ENCODE measurements around the gene INPP4B. TPM values are rescaled to one million over a fixed set of nuclear protein-coding genes. Genes with fewer than 3 reads are reported as not detected.
A peak's percentile ranks its signal among the peaks of the same experiment; 100 is the strongest.

INPP4B gene
- total RNA-seq, 1 donor from 2014 or later = 32.7 TPM

- no peak for TF ChIP-seq CTCF (IDR thresholded peaks at IDR 0.05)
- intact Hi-C loops (cut with DNase I) = loop anchor here (10.0 kb wide), 5 partner anchors 278 to 1342 kb away; partner anchors contain the start of genes TBC1D9, USP38 and ZNF330
Measured at GRCh38 chr4:142097015-142097414, 749.1 kb downstream of the INPP4B start.

GRCh38 chr4:142095886-142096605 is 750.1 kb downstream of the INPP4B start:
- DNase-seq (ENCODE audit: low spot score in 2 of 2) = peak in 1 of 2 donors; percentile 84
- Histone ChIP-seq H3K27ac (peak overlapping the region; percentile 42 to 59), H3K36me3 (no peaks in the 10 kb centered on the region), H3K4me3 (no peak overlapping the region), H3K9me3 (no peaks in the 10 kb centered on the region), H3K4me1 (peaks cover 0 to 8% of the 10 kb centered on the region in 2 donors), H3K27me3 (no peaks in the 10 kb centered on the region)
- TF ChIP-seq CTCF (IDR thresholded peaks at IDR 0.05) = no peak
- intact Hi-C loops (cut with DNase I) = loop anchor here (10.0 kb wide), 5 partner anchors 279 to 1341 kb away; partner anchors contain the start of genes TBC1D9, USP38 and ZNF330

More at GRCh38 chr4:142097015-142097414, 749.1 kb downstream of the INPP4B start:
- DNase-seq (ENCODE audit: low spot score in 2 of 2) = no peak
- Histone ChIP-seq H3K27me3 (no peaks in the 10 kb centered on the region), H3K9me3 (no peaks in the 10 kb centered on the region), H3K4me3 (no peak overlapping the region), H3K4me1 (peaks cover 0 to 8% of the 10 kb centered on the region in 2 donors), H3K27ac (peak overlapping the region; percentile 42 to 59), H3K36me3 (no peaks in the 10 kb centered on the region)

DNA sequence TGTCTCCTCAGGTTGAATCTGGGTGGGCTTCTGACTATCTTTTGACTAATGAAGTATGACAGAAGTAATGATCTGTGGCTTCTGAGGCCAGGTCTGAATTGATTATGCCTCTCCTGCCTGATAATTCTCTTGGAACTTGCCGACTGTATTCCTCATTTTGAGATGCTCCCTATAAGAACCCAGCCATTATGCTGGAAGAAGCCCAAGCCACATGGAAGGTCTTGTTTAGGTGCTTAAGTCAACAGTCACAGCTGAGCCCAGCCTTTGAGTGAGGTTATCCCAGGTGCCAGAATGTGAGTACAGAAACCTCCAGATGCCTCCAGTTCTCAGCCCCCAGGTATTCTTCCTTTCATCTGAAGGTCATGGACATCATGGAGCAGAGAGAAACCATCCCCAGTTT is 753.2 kb downstream of the INPP4B start:
- H3K4me3 ChIP-seq = no peak overlapping the region
- H3K36me3 ChIP-seq = no peaks in the 10 kb centered on the region
- intact Hi-C loops (cut with DNase I) = loop anchor here (5.0 to 10.0 kb wide), 9 partner anchors 174 to 1338 kb away; partner anchors contain the start of genes IL15, TBC1D9, USP38 and ZNF330
- peak overlapping the region; percentile 89 to 94 for H3K27ac ChIP-seq
- no peak for TF ChIP-seq CTCF (IDR thresholded peaks at IDR 0.05)
- no peaks in the 10 kb centered on the region for H3K9me3 ChIP-seq
- H3K4me1 ChIP-seq = peaks cover 0 to 13% of the 10 kb centered on the region in 2 donors
- no peaks in the 10 kb centered on the region for H3K27me3 ChIP-seq
- DNase-seq (ENCODE audit: low spot score in 2 of 2) = no peak

- no peaks in the 10 kb centered on the region for H3K27me3 ChIP-seq
- no peak for TF ChIP-seq CTCF (IDR thresholded peaks at IDR 0.05)
- H3K9me3 ChIP-seq = no peaks in the 10 kb centered on the region
- H3K4me1 ChIP-seq = peaks cover 0 to 13% of the 10 kb centered on the region in 2 donors
- H3K36me3 ChIP-seq = no peaks in the 10 kb centered on the region
- H3K27ac ChIP-seq = peak overlapping the region; percentile 89 to 94
- intact Hi-C loops (cut with DNase I) = loop anchor here (5.0 to 10.0 kb wide), 9 partner anchors 176 to 1337 kb away; partner anchors contain the start of genes IL15, TBC1D9, USP38 and ZNF330
- DNase-seq (ENCODE audit: low spot score in 2 of 2) = peak in 1 of 2 donors; percentile 87
- no peak overlapping the region for H3K4me3 ChIP-seq
Measured at GRCh38 chr4:142091691-142092182, 754.4 kb downstream of the INPP4B start.

DNA sequence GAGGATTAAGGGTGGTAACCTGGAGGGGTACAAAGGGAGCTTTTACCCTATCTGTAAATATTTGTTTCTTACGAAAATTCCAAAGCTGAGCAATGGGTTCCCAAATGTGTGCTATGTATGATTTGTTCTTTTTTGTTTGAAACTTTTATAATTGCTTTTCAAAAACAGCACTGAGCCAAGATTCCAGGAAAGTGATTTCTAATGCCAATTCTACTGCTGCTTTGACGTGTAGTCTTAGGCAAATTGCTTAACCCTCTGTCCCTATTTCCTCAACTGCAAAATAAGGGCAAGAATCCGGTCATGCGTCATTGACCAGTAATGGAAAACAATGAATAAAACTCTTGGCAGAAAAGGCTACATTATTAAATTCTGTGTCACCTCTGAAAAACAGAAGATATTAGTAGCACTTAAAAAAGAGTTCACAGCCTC is 755.0 kb downstream of the INPP4B start:
- Histone ChIP-seq H3K4me1 (peaks cover 0 to 8% of the 10 kb centered on the region in 2 donors), H3K36me3 (no peaks in the 10 kb centered on the region), H3K27me3 (no peaks in the 10 kb centered on the region), H3K27ac (peak overlapping the region; percentile 89 to 94), H3K9me3 (no peaks in the 10 kb centered on the region), H3K4me3 (no peak overlapping the region)
- intact Hi-C loops (cut with DNase I) = loop anchor here (5.0 to 10.0 kb wide), 9 partner anchors 176 to 1336 kb away; partner anchors contain the start of genes IL15, TBC1D9, USP38 and ZNF330
- DNase-seq (ENCODE audit: low spot score in 2 of 2) = peak in 1 of 2 donors; percentile 71
- TF ChIP-seq CTCF (IDR thresholded peaks at IDR 0.05) = no peak

Data from ascending aorta (tissue), 2 donors.